Fibroblast of skin of left biceps (primary cell): ENCODE measurements around the gene NDNF.
A peak's percentile ranks its signal among the peaks of the same experiment; 100 is the strongest.

Source experiments
- DNase-seq, 2 experiments: peaks; one replicate each; pipeline ENCODE4 v3.0.0-alpha.2; 2013; ENCODE audit warnings: low read depth in 2 of 2

Gene NDNF

GRCh38 chr4:121070696-121071639 lies 1.4 kb downstream of the NDNF start:
- no peak for DNase-seq

- no peak for DNase-seq
Measured at GRCh38 chr4:121070274-121070673, 2.1 kb downstream of the NDNF start.

- DNase-seq, result no peak
Measured at GRCh38 chr4:121069430-121069829, 2.9 kb downstream of the NDNF start.

- DNase-seq, result no peak
Measured at GRCh38 chr4:121064482-121064881, 7.9 kb downstream of the NDNF start.

GRCh38 chr4:121062521-121062920 lies 9.8 kb downstream of the NDNF start:
- no peak for DNase-seq

GRCh38 chr4:121061861-121062260 lies 10.5 kb downstream of the NDNF start:
- DNase-seq, result no peak

- no peak for DNase-seq
Measured at GRCh38 chr4:121061215-121061614, 11.1 kb downstream of the NDNF start.

GRCh38 chr4:121057466-121057922 lies 14.8 kb downstream of the NDNF start:
- no peak for DNase-seq

GRCh38 chr4:121056066-121056465 lies 16.3 kb downstream of the NDNF start:
- no peak for DNase-seq

- no peak for DNase-seq
Measured at GRCh38 chr4:121054373-121054772, 18.0 kb downstream of the NDNF start.

- DNase-seq, result peak in 1 of 2 experiments; percentile 57
Measured at GRCh38 chr4:121053601-121054143, 18.7 kb downstream of the NDNF start.

GRCh38 chr4:121050300-121050699 lies 22.0 kb downstream of the NDNF start:
- no peak for DNase-seq

- no peak for DNase-seq
Measured at GRCh38 chr4:121049072-121049599, 23.2 kb downstream of the NDNF start.

- DNase-seq, result no peak
Measured at GRCh38 chr4:121048165-121048564, 24.2 kb downstream of the NDNF start.

GRCh38 chr4:121041307-121042090 lies 30.8 kb downstream of the NDNF start:
- DNase-seq, result no peak

GRCh38 chr4:121034017-121034416 lies 38.3 kb downstream of the NDNF start:
- DNase-seq, result peak; percentile 72 to 82

GRCh38 chr4:121030711-121031110 lies 41.6 kb downstream of the NDNF start:
- DNase-seq, result no peak

- DNase-seq, result no peak
Measured at GRCh38 chr4:121030131-121030530, 42.2 kb downstream of the NDNF start.

GRCh38 chr4:121026034-121026433 lies 46.3 kb downstream of the NDNF start:
- no peak for DNase-seq

GRCh38 chr4:121025540-121025939 lies 46.8 kb downstream of the NDNF start:
- DNase-seq, result no peak

- no peak for DNase-seq
Measured at GRCh38 chr4:121018543-121018942, 53.8 kb downstream of the NDNF start.

GRCh38 chr4:121016611-121017010 lies 55.7 kb downstream of the NDNF start:
- no peak for DNase-seq
